RPMI8226 (cell line): Measurements from ENCODE around the gene AAGAB.
"Not testable (repeated sequence)": the region's sequence is repeated elsewhere in the genome, so short reads cannot be mapped to it uniquely, and the experiment has no call there.

Experiments
- DNase-seq: peaks from one replicate; pipeline ENCODE4 v3.0.0-alpha.2; 2015

AAGAB gene

DNA sequence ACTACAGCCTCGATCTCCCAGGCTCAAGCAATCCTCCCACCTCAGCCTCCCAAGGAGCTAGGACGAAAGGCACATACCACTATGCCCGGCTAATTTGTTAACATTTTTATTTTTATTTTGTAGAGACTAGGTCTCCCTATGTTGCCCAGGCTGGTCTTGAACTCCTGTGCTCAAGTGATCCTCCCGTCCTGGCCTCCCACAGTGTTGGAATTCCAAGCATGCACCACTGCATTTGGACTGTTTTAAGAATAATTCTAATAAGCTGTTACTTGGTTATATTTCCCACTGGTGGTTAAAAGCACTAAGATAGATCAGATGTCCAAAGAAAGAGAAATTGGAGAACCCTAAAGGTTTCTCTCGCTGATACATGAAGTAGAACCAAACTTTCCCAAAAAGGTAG, 3.1 kb downstream of the AAGAB start:
- DNase-seq: no peak

GRCh38 chr15:67249830-67250229, 4.6 kb downstream of the AAGAB start:
- no peak for DNase-seq

DNA sequence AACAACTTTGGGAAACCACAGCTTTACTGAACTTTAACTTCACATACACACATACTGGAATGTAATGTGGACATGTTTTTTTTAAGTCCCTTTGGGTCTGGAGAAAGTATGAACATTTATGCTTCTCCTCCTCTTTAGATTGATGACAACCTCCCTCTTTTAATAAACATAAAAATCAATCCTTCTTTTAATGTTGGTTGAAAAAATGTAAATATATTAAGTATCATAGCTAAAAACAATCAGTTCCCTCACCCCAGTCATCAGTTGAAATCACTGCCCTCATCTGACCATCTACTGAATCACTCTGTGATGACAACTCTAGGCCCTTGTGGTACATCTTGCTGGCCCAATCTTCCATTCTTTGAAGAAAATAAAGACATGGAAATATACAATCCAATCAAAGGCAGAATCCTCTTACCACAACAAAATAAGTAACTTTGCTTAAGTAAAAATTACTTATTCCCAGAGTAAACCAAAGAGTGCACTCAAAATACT, 6.4 kb downstream of the AAGAB start:
- DNase-seq: no peak

GRCh38 chr15:67246606-67247005, 7.9 kb downstream of the AAGAB start:
- DNase-seq: not testable (repeated sequence)

DNA sequence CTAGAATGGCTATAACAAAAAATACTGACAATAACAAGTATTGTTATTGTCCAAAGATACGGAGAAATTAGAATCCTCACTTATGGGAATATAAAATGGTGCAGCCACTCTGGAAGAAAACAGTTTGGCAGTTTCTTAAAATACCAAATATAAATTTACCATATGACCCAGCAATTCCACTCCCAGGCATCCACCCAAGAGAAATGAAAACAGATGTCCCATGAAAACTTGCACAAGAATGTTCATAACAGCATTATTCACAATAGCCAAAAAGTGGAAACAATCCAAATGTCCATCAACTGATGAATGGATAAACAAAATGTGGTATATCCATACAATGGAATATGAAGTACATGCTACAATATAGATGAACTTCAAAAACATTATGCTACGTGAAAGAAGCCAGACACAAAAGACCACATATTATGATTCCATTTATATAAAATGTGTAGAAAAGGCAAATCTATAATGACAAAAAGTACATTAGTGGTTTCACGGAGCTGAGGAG, 9.4 kb downstream of the AAGAB start:
- no peak for DNase-seq

DNA sequence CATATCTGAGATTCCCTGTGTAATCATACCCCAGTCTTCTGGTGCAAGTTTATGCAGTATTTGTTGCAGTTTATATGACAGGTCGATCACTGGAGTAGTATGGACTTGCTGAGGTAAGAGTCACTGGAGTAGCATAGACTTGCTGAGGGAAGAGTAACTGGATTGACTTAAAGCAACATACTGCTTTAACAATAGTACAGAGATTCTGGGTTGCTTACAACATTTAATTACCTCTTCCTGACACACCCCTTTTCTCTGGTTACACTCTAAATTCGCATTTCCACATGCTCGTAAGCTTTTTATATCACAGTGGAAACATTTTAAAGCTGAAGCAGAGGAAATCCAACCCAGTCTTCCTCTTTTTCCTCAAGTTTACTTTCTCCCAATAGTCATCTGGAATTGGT, 11.8 kb downstream of the AAGAB start:
- no peak for DNase-seq

- peak; percentile 35 for DNase-seq
Observed at GRCh38 chr15:67241132-67241855, 13.2 kb downstream of the AAGAB start.

- peak; percentile 45 for DNase-seq
Observed at GRCh38 chr15:67240235-67241131, 14.0 kb downstream of the AAGAB start.

DNA sequence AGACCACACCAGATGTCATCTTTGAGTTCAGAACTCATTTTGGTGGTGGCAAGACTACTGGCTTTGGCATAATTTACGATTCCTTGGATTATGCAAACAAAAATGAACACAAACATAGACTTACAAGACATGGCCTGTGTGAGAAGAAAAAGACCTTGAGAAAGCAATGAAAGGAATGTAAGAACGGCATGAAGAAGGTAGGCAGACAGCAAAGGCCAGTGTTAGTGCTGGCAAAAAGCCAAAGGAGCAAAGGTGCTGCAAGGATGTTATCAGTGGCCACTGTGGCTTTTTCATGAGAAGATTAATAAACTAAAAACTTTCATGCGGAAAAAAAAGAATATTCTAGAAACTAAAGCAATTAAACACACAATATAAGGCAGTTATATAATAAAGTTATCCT, 21.9 kb downstream of the AAGAB start:
- DNase-seq: no peak

DNA sequence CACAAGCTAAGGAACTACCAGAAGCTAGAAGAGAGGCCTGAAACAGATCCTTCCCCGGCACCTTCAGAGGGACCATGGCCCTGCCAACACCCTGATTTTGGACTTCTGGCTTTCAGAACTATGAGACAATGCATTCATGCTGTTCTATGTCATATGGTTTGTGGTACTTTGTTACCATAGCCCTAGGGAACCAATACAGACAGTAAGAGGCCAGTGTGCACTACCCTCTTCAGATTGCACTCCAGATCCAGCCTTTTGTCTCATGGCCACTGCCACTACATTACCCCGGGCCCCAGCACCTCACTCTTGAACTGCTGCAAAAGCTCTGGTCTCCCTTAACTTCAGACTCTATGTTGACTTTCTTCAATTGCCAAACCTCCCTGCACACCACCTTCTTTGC, 24.0 kb downstream of the AAGAB start:
- DNase-seq: no peak

GRCh38 chr15:67228286-67228685, 26.2 kb downstream of the AAGAB start:
- no peak for DNase-seq

DNA sequence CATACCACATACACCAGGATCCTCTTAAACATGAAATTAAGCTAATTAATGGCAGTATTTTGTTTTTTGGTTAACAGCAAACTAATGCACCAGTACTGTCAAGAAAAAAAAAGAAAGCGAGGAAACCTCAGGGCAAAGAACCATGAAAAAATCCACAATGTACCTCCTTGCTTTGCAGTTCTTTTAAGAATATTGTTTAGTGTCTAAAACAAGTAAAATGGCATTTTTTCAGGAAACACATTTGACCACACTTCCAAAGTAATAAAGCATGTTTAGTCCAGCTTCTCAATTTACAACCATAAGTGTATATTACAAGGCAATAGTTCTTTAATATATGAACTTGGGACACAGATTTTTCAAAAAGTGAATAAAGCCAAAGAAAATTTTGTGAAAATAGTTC, 26.6 kb downstream of the AAGAB start:
- no peak for DNase-seq

- no peak for DNase-seq
Observed at GRCh38 chr15:67227431-67227830, 27.0 kb downstream of the AAGAB start.

- no peak for DNase-seq
Observed at GRCh38 chr15:67225336-67225735, 29.1 kb downstream of the AAGAB start.

DNA sequence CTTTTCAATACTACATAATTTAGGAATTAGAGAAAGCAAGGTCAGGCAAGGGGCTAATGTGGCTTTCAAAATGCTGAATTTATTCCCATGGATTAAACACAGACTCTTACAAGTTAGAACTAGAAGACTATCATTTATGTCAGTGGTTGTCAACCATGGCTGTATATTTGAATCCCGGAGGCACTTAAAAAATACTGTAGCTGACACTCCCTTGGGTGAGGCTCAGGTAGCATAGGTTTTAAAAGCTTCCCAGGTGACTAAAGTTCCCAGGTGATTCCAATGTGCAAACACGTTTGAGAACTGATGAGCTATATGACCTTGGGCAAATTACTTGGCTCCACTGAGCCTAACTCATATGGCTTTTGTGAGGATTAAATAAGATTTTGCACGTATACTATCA, 29.6 kb downstream of the AAGAB start:
- DNase-seq: no peak

- DNase-seq: no peak
Observed at GRCh38 chr15:67219288-67219687, 35.2 kb downstream of the AAGAB start.

- DNase-seq: no peak
Observed at GRCh38 chr15:67218428-67218827, 36.0 kb downstream of the AAGAB start.

DNA sequence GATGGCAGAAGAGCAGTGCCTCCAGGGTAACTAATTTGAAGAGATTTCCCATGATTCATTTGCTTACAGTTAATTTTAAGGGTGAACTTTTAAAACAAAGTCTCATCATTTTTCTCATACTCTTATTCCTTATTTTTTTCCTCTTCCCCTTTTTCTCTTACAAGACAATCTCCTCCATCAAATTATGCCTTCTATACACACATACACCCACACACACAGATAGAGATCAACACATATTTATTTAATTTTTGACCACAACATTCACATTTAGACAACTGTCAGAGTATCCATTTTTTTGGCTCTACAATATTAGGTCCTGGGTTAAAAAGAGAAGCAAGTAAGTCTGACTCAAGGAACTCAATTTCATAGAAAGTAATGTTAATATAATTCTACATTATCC, 37.6 kb downstream of the AAGAB start:
- DNase-seq: no peak

DNA sequence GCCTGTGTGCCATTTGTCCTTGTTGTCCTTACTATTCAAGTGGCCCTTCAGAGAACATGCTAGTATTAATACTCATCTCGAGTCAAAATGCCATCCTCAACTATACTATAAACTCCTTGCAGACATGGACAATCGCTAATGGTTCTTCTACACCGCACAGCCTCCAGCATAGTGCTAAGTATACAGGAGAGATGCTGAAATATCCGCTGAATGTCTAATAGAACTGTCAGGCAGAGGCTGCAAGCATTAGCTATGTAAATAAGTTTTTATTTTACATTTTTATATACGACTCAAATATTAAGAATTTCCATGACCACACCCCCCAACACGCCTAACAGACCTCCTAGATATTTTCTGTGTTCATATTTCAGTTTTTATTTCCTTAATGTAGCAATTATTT, 39.4 kb downstream of the AAGAB start:
- no peak for DNase-seq

- no peak for DNase-seq
Observed at GRCh38 chr15:67212684-67213367, 41.6 kb downstream of the AAGAB start.

DNA sequence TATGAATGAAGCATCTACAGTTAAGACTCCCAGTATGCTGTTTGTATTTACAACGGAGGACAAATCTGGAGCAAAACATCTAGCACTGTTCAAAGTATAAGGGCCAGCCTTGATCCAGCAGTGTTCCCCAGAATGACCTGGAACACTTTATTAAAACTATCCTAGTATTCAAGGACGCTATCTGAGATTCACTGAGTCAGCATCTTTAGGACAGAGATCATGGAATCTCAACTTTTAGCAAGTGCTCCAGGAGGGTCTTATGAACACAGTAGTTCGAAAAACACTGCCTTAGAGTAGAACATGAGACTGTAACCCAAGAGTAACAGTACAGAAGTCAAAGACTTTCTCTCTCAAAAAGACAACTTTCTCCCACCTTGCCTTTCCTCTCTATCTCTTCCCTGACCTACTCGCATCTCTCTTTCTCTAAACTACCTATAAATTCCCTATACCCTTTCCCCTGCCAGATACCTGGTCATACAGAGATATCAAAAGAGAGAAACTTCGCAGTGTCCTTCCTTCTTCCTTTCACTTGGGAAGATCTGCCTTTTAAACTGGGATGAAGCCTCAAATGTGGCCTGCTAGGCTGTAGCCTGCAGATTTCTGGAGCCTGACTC, 43.8 kb downstream of the AAGAB start:
- DNase-seq: no peak

- DNase-seq: no peak
Observed at GRCh38 chr15:67208396-67208795, 46.1 kb downstream of the AAGAB start.
